Stimulated activated CD4-positive, alpha-beta T cell treated with anti-CD3 and anti-CD28 coated beads, Interleukin-4, amount 100 ng/mL, for 4 hours (primary cell): ENCODE results near the gene RBM46.

Experiments used
- DNase-seq, 2 experiments: peaks; one replicate each; pipeline ENCODE4 v3.0.0-alpha.2; 2020

Gene RBM46

GRCh38 chr4:154781126-154781982 lies at the start of gene RBM46:
RBM46 (plus strand) TSS chr4:154781272; CDS start chr4:154796753, 15,481 bp downstream.
- DNase-seq: no peak

GRCh38 chr4:154731756-154732155 lies 49.3 kb upstream of the RBM46 start:
- no peak for DNase-seq

- DNase-seq: no peak
These were observed 48.4 kb upstream of the RBM46 start for GRCh38 chr4:154732669-154733068.

GRCh38 chr4:154736770-154737169 lies 44.3 kb upstream of the RBM46 start:
- no peak for DNase-seq

- DNase-seq: no peak
These were observed 42.6 kb upstream of the RBM46 start for GRCh38 chr4:154738426-154738825.

GRCh38 chr4:154739111-154739510 lies 42.0 kb upstream of the RBM46 start:
- DNase-seq: no peak

GRCh38 chr4:154740462-154740861 lies 40.6 kb upstream of the RBM46 start:
- DNase-seq: no peak

GRCh38 chr4:154741131-154741665 lies 39.9 kb upstream of the RBM46 start:
- no peak for DNase-seq

- DNase-seq: no peak
These were observed 38.9 kb upstream of the RBM46 start for GRCh38 chr4:154741922-154742850.

- peak; percentile 17 to 30 for DNase-seq
These were observed 37.3 kb upstream of the RBM46 start, which contains the start of gene LRAT for GRCh38 chr4:154743683-154744340. LRAT (plus strand) TSS chr4:154744000; CDS start chr4:154744327, 327 bp downstream.

GRCh38 chr4:154744341-154744926 lies 36.6 kb upstream of the RBM46 start:
- DNase-seq: no peak

- no peak for DNase-seq
These were observed 23.4 kb upstream of the RBM46 start for GRCh38 chr4:154757713-154758112.

- no peak for DNase-seq
These were observed 20.2 kb upstream of the RBM46 start for GRCh38 chr4:154760895-154761294.

GRCh38 chr4:154778264-154778663 lies 2.8 kb upstream of the RBM46 start:
- no peak for DNase-seq

- no peak for DNase-seq
These were observed 1.6 kb upstream of the RBM46 start for GRCh38 chr4:154779362-154779947.

GRCh38 chr4:154781983-154782293 lies 866 bp downstream of the RBM46 start:
- DNase-seq: no peak

- DNase-seq: no peak
These were observed 26.1 kb downstream of the RBM46 start for GRCh38 chr4:154807042-154807630.

GRCh38 chr4:154818230-154818629 lies 37.2 kb downstream of the RBM46 start:
- no peak for DNase-seq

- DNase-seq: no peak
These were observed 41.7 kb downstream of the RBM46 start for GRCh38 chr4:154822775-154823174.

- DNase-seq: no peak
These were observed 55.0 kb downstream of the RBM46 start for GRCh38 chr4:154836030-154836429.

GRCh38 chr4:154836513-154836912 lies 55.4 kb downstream of the RBM46 start:
- no peak for DNase-seq

- no peak for DNase-seq
These were observed 57.1 kb downstream of the RBM46 start for GRCh38 chr4:154838155-154838554.
